Uterus (tissue), 4 donors: ENCODE data around the gene METTL24. TPM values are rescaled to one million over a fixed set of nuclear protein-coding genes. Genes with fewer than 3 reads are reported as not detected.

Source experiments
- DNase-seq, 2 donors: peaks; one replicate each; pipeline ENCODE4 v3.0.0-alpha.2; 2019 to 2020
- H3K27ac ChIP-seq, 2 donors: fragments of 200-600 bp; sonication (generic); 1 replicate in 1 of 2; 2 replicates in 1 of 2; pipeline ENCODE4 v1.5.1; 2016 to 2018
- H3K27me3 ChIP-seq, 2 donors: fragments of 200-600 bp; sonication (generic); one replicate each; pipeline ENCODE4 v1.5.1; 2018 to 2019; ENCODE audit warnings: control low read depth in 1 of 2
- H3K36me3 ChIP-seq, 2 donors: fragments of 200-600 bp; sonication (generic); one replicate each; pipeline ENCODE4 v1.5.1; 2019; ENCODE audit warnings: control low read depth in 1 of 2
- H3K4me1 ChIP-seq, 2 donors: fragments of 200-600 bp; sonication (generic); one replicate each; pipeline ENCODE4 v1.5.1; 2018 to 2019; ENCODE audit warnings: control low read depth in 1 of 2
- H3K4me3 ChIP-seq, 2 donors: fragments of 200-600 bp; sonication (generic); 1 replicate in 1 of 2; 2 replicates in 1 of 2; pipeline ENCODE4 v1.5.1; 2018 to 2019; ENCODE audit warnings: mild to moderate bottlenecking in 1 of 2
- H3K9me3 ChIP-seq, 2 donors: fragments of 200-600 bp; sonication (generic); one replicate each; pipeline ENCODE4 v1.5.1; 2019; ENCODE audit warnings: control low read depth in 1 of 2
- POLR2A ChIP-seq, 2 donors: fragments of 450-650 bp; IDR thresholded peaks; one replicate each; pipeline ENCODE4 v1.6.1; 2016; ENCODE audit warnings: antibody characterized with exemption in 2 of 2, mild to moderate bottlenecking in 1 of 2, moderate library complexity in 1 of 2
- intact Hi-C: fragments of 100-400 bp; cut with DNase I; formaldehyde crosslinking; loops from one replicate; pipeline ENCODE4 v1.15.1; 2023; ENCODE audit warnings: low total_unique reads
- total RNA-seq, 4 donors: library from RNA; depleted of rRNA in 3 of 4; stranded (reverse); fragments of >200 nt in 3 of 4; gene quantifications; one replicate each; pipeline versions ENCODE4 v1.1.0 to v1.2.4, GENCODE V29; 2014 to 2023
- TF ChIP-seq, protein P1 (sequence below), 4 experiments: fragments of 200-600 bp in 2 of 4; fragments of 450-650 bp in 2 of 4; sonication (generic) in 2 of 4; IDR thresholded peaks; one replicate each; pipeline ENCODE4 v1.5.1; 2016 to 2019; ENCODE audit warnings: antibody characterized with exemption in 4 of 4, mild to moderate bottlenecking in 2 of 4, moderate library complexity in 1 of 4
- donor health status: DM: yes; HTN: yes; CAD: no.

The METTL24 gene
- total RNA-seq, 4 donors from 2014 or later: 18.0 to 47.2 (median 30.7) TPM; not detected in 1

DNA sequence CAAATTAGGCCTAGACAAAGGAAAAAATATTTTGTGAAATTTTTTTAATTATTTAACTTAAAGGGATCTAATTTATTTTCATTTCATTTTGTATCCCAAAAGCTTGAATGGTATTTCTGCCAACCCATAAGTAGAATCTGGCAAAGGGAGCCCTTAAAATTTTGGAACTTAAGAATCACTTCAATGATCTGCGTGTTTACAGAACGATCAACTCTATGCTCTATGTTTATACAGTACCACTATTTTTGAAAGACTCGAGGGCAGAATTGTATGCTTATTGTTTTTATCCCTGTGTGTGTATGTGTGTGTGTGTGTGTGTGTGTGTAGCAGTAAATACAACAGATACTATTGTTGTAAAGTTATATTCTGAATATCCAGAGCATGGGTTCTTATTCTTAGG lies 39.2 kb downstream of the METTL24 start:
- Histone ChIP-seq H3K9me3 (no peaks in the 10 kb centered on the region), H3K27me3 (no peaks in the 10 kb centered on the region), H3K36me3 (no peaks in the 10 kb centered on the region), H3K27ac (no peak overlapping the region), H3K4me1 (peaks cover 0 to 4% of the 10 kb centered on the region in 2 donors), H3K4me3 (no peak overlapping the region)
- intact Hi-C loops: no loop called here
- TF ChIP-seq, protein P1, sequence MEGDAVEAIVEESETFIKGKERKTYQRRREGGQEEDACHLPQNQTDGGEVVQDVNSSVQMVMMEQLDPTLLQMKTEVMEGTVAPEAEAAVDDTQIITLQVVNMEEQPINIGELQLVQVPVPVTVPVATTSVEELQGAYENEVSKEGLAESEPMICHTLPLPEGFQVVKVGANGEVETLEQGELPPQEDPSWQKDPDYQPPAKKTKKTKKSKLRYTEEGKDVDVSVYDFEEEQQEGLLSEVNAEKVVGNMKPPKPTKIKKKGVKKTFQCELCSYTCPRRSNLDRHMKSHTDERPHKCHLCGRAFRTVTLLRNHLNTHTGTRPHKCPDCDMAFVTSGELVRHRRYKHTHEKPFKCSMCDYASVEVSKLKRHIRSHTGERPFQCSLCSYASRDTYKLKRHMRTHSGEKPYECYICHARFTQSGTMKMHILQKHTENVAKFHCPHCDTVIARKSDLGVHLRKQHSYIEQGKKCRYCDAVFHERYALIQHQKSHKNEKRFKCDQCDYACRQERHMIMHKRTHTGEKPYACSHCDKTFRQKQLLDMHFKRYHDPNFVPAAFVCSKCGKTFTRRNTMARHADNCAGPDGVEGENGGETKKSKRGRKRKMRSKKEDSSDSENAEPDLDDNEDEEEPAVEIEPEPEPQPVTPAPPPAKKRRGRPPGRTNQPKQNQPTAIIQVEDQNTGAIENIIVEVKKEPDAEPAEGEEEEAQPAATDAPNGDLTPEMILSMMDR (IDR thresholded peaks at IDR 0.05): no peak
- TF ChIP-seq POLR2A (IDR thresholded peaks at IDR 0.05): no peak
- no peak for DNase-seq

DNA sequence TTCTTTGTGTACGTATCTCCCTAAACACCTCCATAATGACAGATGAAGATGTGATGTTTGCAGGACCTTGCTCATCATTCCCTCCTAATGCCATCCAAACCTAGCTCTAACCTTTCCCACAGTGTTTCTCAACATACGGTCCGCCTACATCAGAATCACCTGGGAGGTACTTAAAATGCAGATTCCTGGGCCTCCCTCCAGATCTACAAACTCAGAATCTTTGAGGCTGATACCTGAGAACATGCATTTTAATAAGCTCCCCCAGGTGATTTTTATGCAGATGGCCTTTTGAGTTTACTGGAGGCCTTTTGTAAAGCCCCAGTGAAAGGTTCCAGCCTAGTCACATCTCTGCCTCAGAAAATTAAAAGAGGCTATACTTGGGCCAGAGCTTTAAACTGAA lies 40.5 kb downstream of the METTL24 start:
- no peak for TF ChIP-seq POLR2A (IDR thresholded peaks at IDR 0.05)
- Histone ChIP-seq H3K4me1 (no peaks in the 10 kb centered on the region), H3K36me3 (no peaks in the 10 kb centered on the region), H3K9me3 (no peaks in the 10 kb centered on the region), H3K27me3 (no peaks in the 10 kb centered on the region), H3K4me3 (no peak overlapping the region), H3K27ac (no peak overlapping the region)
- DNase-seq: no peak
- intact Hi-C loops: no loop called here

DNA sequence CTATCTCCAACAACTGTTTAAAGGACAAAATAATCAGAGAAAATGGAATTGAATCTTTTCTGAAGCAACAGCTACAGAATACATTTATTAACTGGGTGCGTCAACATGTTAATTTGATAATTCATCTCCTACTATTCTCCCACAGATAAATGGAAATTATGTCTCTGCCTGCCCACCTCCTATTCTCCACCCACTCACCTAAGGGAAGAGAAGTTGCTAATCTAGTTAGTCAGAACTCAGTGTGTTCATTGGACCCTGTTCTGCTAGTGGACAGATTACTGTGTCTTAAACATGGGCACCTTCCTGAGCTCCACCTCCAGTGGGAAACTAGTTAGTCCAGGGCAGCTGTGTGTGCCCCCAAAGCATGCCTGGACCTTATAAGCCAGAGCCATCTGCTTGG lies 41.0 kb downstream of the METTL24 start:
- no peak overlapping the region for H3K27ac ChIP-seq
- DNase-seq: no peak
- H3K9me3 ChIP-seq: no peaks in the 10 kb centered on the region
- intact Hi-C loops: no loop called here
- TF ChIP-seq POLR2A (IDR thresholded peaks at IDR 0.05): no peak
- TF ChIP-seq, protein P1 (IDR thresholded peaks at IDR 0.05): no peak
- H3K36me3 ChIP-seq: no peaks in the 10 kb centered on the region
- no peaks in the 10 kb centered on the region for H3K27me3 ChIP-seq
- no peaks in the 10 kb centered on the region for H3K4me1 ChIP-seq
- H3K4me3 ChIP-seq: no peak overlapping the region

- H3K36me3 ChIP-seq: no peaks in the 10 kb centered on the region
- no peak overlapping the region for H3K27ac ChIP-seq
- no peaks in the 10 kb centered on the region for H3K9me3 ChIP-seq
- no peaks in the 10 kb centered on the region for H3K4me1 ChIP-seq
- no peak overlapping the region for H3K4me3 ChIP-seq
- no peak for DNase-seq
- intact Hi-C loops: no loop called here
- H3K27me3 ChIP-seq: no peaks in the 10 kb centered on the region
- TF ChIP-seq, protein P1 (IDR thresholded peaks at IDR 0.05): no peak
- TF ChIP-seq POLR2A (IDR thresholded peaks at IDR 0.05): no peak
Measured at GRCh38 chr6:110315869-110316398, 42.2 kb downstream of the METTL24 start.

- Histone ChIP-seq H3K4me1 (no peaks in the 10 kb centered on the region), H3K9me3 (no peaks in the 10 kb centered on the region), H3K4me3 (no peak overlapping the region), H3K36me3 (no peaks in the 10 kb centered on the region), H3K27ac (no peak overlapping the region), H3K27me3 (no peaks in the 10 kb centered on the region)
- intact Hi-C loops: no loop called here
- TF ChIP-seq, protein P1 (IDR thresholded peaks at IDR 0.05): no peak
- no peak for TF ChIP-seq POLR2A (IDR thresholded peaks at IDR 0.05)
- no peak for DNase-seq
Measured at GRCh38 chr6:110315207-110315868, 42.8 kb downstream of the METTL24 start.
